GM19023 (cell line): ENCODE data around the gene ANKRD40.
"Not testable (repeated sequence)": the region's sequence is repeated elsewhere in the genome, so short reads cannot be mapped to it uniquely, and the experiment has no call there.

Experiments used
- ATAC-seq: cut with Tn5 transposase; IDR thresholded peaks from one replicate; pipeline ENCODE4 v1.9.1; 2021; ENCODE audit warnings: mild to moderate bottlenecking, moderate library complexity; ENCODE audit not compliant: unreplicated experiment

ANKRD40 gene

DNA sequence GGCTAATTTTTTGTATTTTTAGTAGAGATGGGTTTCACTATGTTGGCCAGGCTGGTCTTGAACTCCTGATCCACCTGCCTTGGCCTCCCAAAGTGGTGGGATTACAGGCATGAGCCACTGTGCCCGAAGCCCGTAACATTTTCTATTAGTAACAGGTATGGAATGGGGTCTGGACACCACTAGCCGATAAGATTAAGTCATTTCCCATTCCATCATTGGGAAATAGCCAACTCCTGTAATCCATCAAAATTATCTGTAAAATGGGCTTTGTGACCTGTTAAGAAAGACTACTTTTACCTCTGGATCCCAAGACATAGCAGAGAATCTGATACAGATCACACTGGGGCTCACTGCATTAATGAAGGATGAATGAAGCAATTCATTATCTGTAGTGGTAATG is 7.8 kb upstream of the ANKRD40 start:
- no peak for ATAC-seq

DNA sequence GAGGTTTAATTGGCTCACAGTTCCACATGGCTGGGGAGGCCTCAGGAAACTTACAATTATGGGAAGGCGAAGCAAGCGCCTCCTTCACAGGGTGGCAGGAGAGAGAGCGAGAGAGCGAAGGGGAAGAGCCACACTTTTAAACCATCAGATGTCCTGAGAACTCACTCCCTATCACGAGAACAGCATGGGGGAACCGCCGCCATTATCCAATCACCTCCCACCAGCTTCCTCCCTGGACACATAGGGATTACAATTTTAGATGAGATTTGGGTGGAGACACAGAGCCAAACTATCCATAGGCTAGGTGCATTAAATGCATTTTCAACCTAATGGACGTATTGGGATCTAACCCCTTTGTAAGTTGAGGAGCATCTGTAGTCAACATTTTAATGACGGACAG is 4.9 kb upstream of the ANKRD40 start:
- ATAC-seq: no peak

DNA sequence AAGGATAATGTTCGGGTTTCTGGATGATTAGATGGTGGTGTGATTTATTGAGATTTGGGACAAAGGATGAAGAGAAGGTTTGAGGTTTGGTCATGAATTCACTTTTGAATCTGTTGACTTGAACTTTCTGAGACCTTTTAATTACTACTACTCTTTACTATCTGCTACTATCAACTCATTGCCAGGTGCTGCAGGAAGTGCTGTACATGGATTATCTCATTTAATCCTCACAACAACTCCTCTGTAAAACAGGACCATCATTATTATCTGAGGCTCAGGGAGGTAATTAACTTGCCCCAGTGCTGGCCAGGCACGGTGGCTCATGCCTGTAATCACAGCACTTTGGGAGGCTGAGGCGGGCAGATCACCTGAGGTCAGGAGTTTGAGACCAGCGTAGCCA is 2.9 kb upstream of the ANKRD40 start:
- no peak for ATAC-seq

DNA sequence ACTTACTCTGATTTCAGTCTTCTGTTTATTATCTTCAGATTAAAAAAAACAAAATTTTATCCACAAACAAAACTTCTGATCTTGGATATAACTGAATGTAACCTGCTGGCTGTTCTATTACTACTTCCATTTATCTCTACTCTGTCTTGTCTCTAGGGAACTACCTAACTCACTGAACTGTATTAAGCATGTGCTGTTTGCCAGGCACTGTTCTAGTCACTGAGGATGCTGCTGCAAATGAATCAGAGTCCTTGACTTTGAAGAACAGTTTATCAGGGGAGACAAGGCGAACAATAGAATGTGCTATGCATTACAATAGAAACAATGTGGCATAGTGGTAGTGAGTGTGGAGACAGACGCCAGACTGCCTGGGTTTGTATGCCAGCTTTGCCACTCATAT is 2.3 kb upstream of the ANKRD40 start:
- ATAC-seq: no peak

DNA sequence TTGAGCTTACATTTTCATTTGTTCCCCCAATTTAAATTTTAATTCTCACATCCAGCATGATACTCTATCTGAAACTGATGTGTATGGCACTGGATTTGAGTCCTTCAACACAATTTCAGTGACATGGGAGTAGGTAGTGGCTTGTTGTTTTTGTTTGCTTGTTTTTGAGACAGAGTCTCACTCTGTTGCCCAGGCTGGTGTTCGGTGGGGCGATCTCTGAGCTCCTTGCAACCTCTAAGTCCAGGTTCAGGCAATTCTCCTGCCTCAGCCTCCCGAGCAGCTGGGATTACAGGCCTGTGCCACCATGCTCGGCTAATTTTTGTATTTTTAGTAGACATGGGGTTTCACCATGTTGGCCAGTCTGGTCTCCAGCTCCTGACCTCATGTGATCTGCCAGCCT is 1.3 kb upstream of the ANKRD40 start:
- ATAC-seq: not testable (repeated sequence)

DNA sequence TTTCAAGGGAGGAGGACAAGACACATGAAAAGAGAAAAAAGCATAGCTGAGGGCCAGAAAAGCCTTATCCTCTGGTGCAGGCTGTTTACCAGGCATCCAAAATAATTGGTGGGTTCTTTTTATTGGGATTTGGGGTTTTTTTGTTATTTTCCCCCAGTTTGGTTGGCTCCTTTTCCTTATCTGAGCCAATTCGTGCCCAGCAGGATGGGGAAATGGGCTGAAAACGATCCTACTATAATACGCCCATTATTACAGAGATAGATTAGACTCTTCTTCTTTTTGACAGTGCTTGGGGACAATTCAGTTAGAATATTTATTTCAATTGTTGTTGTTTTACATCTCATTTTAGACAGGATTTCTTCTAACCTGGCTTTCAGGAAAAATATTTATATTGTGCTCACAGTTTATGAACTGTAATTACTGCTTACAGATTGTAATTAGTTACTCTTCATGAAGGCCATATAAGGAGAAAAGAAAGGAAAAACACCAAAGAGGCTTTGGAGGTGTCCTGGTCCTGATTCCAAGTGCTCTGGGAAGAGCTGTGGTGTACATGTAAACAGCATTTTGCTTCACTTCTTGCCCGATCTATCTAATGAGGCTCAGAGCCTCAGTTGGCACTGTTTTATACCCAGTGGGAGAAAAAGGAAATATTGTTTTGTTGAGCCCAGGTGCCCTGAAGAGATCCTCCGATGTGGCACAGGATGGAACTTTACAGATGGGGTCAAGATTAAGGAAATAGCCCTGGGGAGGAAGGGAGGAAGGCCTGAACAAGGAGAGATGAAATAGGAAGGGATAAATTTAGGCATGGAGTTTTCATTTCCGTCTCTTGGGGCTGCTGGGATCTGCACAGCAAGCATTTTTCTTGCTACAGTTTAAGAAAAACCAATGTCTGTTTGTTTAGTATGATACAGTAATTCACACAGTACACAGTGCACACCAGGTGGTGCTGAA is 611 bp upstream of the ANKRD40 start:
- ATAC-seq: no peak

DNA sequence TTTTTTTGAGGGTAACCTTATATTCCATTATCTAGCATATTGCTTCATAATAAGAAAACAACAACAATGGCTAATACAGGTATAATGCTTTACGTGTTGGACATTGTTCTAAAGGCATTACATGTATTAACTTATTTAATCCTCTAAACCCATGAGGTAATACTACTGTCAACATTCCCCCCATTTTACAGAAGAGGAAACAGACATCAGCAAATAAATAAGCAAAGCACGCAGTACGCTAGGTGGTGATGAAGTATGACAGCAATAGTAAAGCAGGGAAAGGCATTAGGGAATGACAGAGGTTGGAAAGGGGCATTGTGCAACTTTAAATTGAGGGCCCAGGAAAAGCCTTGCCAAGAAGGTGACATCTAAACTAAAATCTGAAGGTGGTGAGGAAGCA is 4.6 kb downstream of the ANKRD40 start:
- ATAC-seq: no peak

DNA sequence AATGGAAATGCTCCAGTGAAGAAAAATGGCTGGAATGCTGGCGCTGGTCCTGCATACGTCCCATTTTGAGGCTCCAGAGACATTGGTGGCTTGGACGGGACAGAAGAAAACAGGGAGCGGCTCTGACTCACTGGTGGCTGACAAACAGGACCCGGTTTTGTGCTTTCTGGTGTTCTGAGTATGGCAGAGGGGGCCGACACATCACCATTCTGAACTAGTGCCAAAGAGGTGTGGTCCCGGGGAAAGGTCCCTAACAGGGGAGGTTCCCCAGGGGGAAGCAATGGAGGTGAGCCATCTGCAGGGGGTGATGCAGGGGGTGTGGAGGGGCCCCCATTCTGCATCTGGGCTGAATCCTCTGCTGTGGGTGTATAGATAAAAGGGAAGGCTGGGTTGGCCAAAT is 8.3 kb downstream of the ANKRD40 start:
- no peak for ATAC-seq

DNA sequence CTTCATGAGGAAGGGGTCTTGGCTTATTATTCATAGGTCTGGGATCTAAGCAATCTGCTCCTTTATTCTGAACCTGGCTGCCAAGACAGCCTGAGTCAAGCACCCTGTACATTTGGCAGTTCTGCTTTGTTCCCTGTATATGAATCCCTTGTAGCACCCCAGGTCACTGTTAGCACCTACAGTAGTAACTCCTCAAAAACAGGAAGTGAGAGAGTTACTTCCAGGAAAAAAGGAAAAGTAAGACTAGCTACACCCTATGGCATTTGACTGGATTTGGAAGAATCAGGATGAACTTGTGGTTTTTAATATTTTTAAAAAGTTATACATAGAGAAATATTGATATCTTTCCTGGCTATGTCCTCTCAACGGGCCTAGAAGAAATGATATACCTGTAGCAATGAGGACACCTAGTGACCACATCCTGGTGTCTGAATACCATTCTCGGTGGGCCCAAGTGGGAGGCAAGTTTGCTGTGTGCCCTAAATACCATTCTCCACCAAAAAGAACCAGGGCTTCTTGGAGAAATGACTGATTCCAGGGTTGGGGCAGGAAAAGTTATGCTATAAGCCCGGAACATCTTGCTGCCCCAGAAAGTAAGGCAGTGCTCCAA is 9.9 kb downstream of the ANKRD40 start:
- ATAC-seq: no peak

DNA sequence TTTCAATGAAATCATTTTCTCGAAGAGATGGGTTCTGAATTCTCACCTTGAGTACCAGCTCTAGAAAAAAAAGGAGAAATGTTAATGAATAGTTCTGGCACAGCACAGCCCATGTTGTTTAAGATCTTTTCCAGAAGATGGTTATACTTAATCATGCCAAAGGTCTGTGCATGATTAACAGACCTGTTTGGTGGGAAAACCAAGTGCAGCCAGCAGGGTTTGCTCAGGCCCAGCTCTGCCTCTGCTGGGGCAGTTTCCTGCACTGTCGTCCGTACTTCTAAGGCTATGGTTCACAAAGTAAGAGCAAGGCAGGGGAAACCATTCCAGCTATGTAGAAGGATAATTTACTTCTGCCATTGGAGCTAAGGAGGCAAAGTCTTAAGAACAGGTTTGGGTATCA is 10.7 kb downstream of the ANKRD40 start:
- ATAC-seq: no peak

DNA sequence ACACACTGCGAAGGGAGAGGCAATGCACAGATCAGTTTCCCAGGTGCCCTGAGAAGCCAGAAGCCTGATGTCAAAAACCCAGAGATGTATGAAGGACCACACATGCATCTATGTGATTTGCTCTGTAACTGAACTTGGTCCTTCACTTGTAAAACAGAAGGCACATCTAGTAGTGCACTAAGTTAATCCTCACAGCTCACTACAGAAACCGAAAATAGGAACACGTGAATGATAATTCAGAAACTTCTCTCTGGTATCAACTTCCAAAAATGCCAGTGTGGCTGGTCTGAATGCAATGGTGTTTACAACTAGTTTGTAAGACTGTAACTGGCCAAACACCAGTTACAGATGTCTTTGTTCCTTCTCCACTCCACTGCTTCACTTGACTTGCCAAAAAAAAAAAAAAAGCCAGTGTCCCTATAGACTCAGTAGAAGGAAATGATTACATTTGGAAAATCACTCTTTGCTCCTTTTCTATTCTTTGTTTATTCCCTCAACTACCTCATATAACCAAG is 11.3 kb downstream of the ANKRD40 start:
- no peak for ATAC-seq

DNA sequence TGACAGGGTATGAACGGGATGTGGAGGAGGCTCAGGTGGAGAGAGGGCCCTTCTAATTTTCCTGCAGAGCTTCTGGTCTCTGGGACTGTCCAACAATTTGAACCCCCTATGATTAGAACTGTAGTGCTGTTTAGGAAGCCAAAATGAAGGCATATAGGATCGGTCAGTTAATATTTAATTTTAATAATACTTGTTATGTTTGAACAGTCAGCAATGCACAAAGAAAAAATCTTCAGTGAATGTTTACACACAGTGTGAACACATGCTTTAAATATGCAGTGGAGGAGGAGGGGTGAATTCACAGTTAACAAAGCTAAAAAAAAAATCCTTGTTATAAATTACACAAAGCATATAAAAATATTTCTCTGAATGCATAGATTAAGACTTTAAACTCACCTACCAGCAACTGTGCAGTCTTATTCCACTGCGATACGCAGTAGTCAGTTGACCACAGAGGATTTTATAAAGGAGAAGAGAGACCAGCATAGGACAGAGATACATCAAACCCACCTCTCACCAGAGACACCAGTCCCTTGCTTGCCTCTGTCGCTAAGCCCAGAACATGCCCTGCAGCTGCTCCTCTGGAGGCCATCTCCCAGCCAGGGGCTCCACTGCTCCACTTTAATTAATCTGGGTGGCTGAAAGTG is 14.6 kb downstream of the ANKRD40 start:
- no peak for ATAC-seq

DNA sequence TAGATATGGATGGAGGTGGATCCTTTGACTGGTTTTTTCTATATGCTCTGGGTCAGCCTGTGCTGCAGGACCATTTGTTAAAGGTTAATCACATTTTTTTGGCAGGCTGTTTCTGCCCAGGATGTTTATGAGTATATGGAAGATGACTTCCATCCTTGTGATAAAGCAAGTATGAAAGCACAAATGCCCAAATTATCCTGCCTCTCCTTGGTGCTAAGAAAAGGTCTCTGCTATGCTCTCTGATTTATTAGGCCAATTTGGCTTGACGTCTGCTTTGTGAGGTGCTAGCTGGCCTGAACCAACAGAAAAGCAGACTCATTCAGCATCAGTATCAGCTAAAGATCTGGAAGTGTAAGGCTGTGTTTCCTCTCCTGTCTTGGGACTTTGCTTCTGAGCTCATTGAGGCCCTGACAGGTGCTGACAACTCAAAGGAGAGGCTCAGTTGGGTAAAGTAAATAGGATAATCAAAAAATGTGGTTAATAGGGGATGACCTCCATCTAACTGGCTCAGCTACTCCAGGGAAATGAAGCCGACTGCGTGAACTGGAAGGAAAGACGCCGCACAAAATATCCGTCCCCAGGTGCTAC is 15.2 kb downstream of the ANKRD40 start:
- no peak for ATAC-seq

DNA sequence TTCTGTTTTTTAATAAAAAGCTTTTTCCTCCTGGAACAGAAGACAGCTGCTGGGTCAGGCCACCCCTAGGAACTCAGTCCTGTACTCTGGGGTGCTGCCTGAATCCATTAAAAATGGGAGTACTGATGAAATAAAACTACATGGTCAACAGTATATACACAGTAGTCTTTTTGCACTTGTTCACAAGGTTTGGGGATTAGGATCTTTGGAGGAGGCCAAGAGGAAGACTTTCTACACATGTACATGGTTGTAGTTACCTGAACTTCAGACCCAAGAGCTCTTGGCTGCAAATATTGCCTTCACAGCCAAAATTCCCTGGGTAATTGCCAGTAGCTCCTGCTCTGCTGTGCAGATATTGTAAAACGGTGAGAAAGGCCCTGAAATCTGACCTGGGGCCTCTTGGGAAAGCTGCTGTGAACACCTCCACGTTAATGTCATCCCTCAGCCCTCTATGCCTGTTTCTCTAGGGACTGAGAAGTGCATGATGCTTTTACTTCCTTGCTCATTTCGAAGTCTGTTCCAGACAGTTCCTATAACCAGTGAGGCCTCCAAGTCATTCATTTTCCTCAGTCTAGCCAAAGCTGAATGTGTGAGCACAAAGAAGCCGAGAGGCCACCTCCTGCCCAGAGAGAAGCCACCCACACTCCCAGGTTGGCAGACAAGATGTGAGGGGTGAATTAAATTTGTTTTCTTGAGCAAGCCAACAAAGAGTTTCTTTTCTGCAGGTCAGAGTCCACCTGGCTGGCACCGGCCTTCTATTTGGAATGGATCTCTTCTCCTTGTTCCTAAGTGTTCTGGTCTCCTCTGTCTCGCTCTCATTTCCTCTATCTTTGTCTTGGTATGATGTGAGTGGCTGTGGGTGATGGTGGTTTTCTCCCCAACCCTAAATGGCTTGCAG is 15.9 kb downstream of the ANKRD40 start:
- no peak for ATAC-seq

DNA sequence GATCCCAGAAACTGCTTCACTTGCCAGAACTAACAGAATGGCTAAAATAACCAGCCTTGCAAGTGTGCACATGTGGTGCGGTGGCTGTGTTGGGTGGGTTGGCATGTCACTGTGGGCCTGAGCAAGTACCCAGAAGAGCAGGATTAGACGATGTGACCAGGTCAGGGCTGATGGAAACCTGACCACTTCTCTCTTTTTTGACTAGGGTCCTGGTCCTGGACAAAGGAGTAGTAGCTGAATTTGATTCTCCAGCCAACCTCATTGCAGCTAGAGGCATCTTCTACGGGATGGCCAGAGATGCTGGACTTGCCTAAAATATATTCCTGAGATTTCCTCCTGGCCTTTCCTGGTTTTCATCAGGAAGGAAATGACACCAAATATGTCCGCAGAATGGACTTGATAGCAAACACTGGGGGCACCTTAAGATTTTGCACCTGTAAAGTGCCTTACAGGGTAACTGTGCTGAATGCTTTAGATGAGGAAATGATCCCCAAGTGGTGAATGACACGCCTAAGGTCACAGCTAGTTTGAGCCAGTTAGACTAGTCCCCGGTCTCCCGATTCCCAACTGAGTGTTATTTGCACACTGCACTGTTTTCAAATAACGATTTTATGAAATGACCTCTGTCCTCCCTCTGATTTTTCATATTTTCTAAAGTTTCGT is 16.7 kb downstream of the ANKRD40 start:
- no peak for ATAC-seq

DNA sequence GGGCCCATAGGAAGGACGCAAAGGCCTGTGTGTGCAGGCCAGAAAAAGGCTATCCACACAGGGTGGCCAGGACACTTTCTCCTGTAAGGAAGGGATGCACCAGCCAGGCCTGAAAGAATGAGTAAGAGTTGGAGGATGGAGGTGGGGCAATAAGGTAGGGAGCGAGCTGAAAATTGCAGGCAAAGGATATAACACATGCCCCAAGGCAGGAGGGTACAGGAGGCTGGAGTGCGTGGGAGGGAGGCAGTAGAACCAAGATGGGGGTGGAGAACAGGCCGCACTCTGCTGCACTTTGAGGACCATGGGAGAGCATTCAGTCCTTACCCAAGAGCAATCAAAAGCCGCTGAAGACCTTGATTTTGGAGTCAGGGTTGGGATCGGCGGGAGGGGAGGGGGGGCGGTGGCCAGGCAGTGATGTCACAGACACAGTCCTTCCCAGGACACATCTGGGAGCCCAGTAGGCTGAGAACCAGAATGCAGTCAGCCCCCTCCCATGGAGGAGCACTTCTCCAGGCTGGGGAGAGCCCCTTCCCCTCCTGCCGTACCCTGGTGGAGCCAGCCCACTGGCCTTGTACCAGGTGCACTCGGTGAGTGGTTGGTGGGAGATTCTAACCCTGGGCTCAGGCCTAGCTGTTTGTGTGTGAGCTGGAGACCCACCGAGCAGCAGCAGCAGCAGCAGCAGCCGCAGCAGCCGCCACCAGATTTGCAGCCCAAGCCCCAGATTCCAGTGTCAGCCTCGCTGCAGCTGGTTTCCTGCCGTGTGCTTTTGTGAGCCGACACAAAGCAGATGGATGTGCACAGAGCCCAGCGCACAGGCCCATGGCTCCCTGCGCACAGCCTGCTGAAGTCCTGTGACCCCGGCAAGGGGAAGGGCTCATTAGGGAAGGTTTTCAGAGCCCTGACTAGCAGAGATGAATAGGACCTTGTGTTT is 17.5 kb downstream of the ANKRD40 start:
- ATAC-seq: no peak

DNA sequence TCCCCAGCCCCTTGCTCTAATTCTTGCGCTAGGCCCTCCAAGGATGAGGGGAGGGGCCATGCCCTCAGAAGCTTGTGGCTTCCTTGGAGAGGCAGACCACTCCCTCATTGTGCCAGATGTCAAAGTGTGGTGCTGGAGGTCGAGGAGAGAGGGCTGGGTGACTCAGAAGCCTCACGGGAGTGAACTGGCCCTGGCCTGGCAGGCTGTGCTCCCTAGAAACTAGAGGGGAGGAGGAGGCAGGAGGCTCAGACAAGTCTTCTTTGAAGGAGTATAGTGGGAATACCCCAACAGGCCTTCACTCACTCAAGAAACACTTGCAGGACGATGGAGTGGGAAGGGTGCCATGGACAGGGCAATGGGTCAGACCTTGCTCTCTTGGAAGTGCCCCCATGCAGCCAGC is 18.5 kb downstream of the ANKRD40 start:
- ATAC-seq: no peak

DNA sequence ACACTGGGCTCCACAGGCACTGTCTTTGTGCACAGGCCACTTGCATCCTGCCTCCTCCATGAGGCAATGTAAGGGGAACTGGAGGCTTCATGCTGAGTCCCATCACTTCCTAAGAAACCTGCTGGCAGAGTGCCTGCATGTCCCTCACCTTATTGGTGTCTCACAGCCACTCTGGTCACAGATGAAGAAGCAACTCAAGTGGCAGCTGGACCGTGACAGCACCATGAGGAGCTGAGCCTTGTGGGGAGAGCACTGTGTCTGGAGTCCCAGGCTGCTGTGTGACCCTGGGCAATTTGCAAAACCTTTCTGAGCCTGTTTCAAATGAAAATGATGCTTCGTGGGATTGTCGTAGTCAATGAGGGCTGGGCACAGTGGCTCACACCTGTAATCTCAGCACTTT is 19.5 kb downstream of the ANKRD40 start:
- ATAC-seq: no peak
